Common myeloid progenitor, CD34-positive (primary cell): ENCODE measurements around the gene FUOM.

Experiments
- CTCF ChIA-PET: fragments of 350-600 bp; sonication (Branson Sonifier 250); formaldehyde crosslinking; loops from one replicate; lab custom pipeline; 2021; ENCODE audit warnings: antibody characterized with exemption; lab: Charles Lee
- POLR2A ChIA-PET: fragments of 350-600 bp; sonication (Branson Sonifier 250); formaldehyde crosslinking; loops from one replicate; lab custom pipeline; 2021; ENCODE audit warnings: antibody characterized with exemption; lab: Charles Lee
- DNase-seq, 3 donors: peaks; one replicate each; pipeline versions ENCODE4 v3.0.0 to v3.0.0-alpha.2; 2013
- H3K27ac ChIP-seq, 2 experiments: 1 replicate in 1 of 2; 2 replicates in 1 of 2; pipeline ENCODE4 v1.7.0; 2013; ENCODE audit warnings: inconsistent platforms in 2 of 2, low read length in 2 of 2, mild to moderate bottlenecking in 2 of 2, low read depth in 1 of 2, moderate library complexity in 1 of 2; ENCODE audit not compliant: severe bottlenecking in 2 of 2, insufficient read depth in 1 of 2, poor library complexity in 1 of 2
- H3K27me3 ChIP-seq, 5 experiments: replicated peaks in 2 of 5; 1 replicate in 3 of 5; 2 replicates in 2 of 5; pipeline versions ENCODE4 v1.6.1 to v1.7.0; 2013; ENCODE audit warnings: low read length in 4 of 5, mild to moderate bottlenecking in 2 of 5, moderate library complexity in 2 of 5, inconsistent platforms in 1 of 5; ENCODE audit not compliant: insufficient read depth in 5 of 5, control insufficient read depth in 4 of 5
- H3K36me3 ChIP-seq, 4 experiments: 1 replicate in 2 of 4; 2 replicates in 2 of 4; pipeline versions ENCODE4 v1.6.1 to v1.7.0; 2013; ENCODE audit warnings: low read length in 3 of 4, control low read depth in 1 of 4, mild to moderate bottlenecking in 1 of 4; ENCODE audit not compliant: control insufficient read depth in 4 of 4, insufficient read depth in 4 of 4
- H3K4me1 ChIP-seq, 4 experiments: 1 replicate in 3 of 4; 2 replicates in 1 of 4; pipeline versions ENCODE4 v1.6.1 to v1.7.1; 2013; ENCODE audit warnings: low read length in 3 of 4, mild to moderate bottlenecking in 3 of 4, control low read depth in 1 of 4, inconsistent platforms in 1 of 4, moderate library complexity in 1 of 4; ENCODE audit not compliant: control insufficient read depth in 4 of 4, insufficient read depth in 4 of 4; ENCODE audit errors: control extremely low read depth in 1 of 4
- H3K4me3 ChIP-seq, 7 experiments: 1 replicate in 4 of 7; 2 replicates in 3 of 7; pipeline versions ENCODE4 v1.5.1 to v1.7.0; 2013; ENCODE audit warnings: mild to moderate bottlenecking in 7 of 7, low read length in 6 of 7, moderate library complexity in 6 of 7, inconsistent platforms in 2 of 7, low read depth in 2 of 7, control low read depth in 1 of 7; ENCODE audit not compliant: insufficient read depth in 4 of 7, control insufficient read depth in 1 of 7; ENCODE audit errors: extremely low read depth in 1 of 7
- H3K9me3 ChIP-seq, 5 experiments: 1 replicate in 4 of 5; 2 replicates in 1 of 5; pipeline versions ENCODE4 v1.6.1 to v1.7.1; 2013; ENCODE audit warnings: low read length in 4 of 5, mild to moderate bottlenecking in 2 of 5, inconsistent platforms in 1 of 5, low read depth in 1 of 5, moderate library complexity in 1 of 5; ENCODE audit not compliant: control insufficient read depth in 4 of 5, insufficient read depth in 2 of 5; ENCODE audit errors: control extremely low read depth in 1 of 5
- whole genome bisulfite sequencing: methylation state at CpG from one replicate; pipeline ENCODE4 v1.1.5; 2013; ENCODE audit not compliant: insufficient coverage; 5-methylcytosine and 5-hydroxymethylcytosine counted together

The FUOM gene

GRCh38 chr10:133346413-133346812 lies 11.4 kb downstream of the FUOM start:
- Histone ChIP-seq H3K4me1 (peaks cover 0 to 5% (median 0%) of the 10 kb centered on the region in 4 experiments), H3K9me3 (peaks cover 0 to 8% (median 0%) of the 10 kb centered on the region in 5 experiments), H3K4me3 (no peak overlapping the region), H3K27me3 (peaks cover 0 to 82% (median 10%) of the 10 kb centered on the region in 5 experiments), H3K36me3 (no peaks in the 10 kb centered on the region), H3K27ac (no peak overlapping the region)
- DNase-seq, result no peak
- POLR2A ChIA-PET, result interaction anchor here (0.6 kb wide), 1 partner anchor 27 kb away, joined by 3 read pairs; the partner anchor contains the start of gene ECHS1
- 52% methylated on average over 10 of the region's 11 CpGs for WGBS
- CTCF ChIA-PET, result interaction anchor here (0.7 to 1.2 kb wide), 6 partner anchors 9 to 42 kb away, joined by 3 to 4 read pairs (median 3); no protein-coding TSS in a partner anchor

GRCh38 chr10:133344236-133344635 lies 13.6 kb downstream of the FUOM start:
- Histone ChIP-seq H3K9me3 (peaks cover 0 to 8% (median 0%) of the 10 kb centered on the region in 5 experiments), H3K27me3 (peaks cover 0 to 79% (median 10%) of the 10 kb centered on the region in 5 experiments), H3K4me3 (no peak overlapping the region), H3K4me1 (peaks cover 0 to 5% (median 0%) of the 10 kb centered on the region in 4 experiments), H3K36me3 (no peaks in the 10 kb centered on the region), H3K27ac (no peak overlapping the region)
- DNase-seq, result no peak
- WGBS, result 76% methylated on average over 5 of the region's 5 CpGs
- ChIA-PET CTCF (interaction anchor here (1.6 to 1.9 kb wide), 2 partner anchors 13 to 15 kb away, joined by 3 to 4 read pairs; no protein-coding TSS in a partner anchor), POLR2A (no interaction called here)

GRCh38 chr10:133343558-133343957 lies 14.3 kb downstream of the FUOM start:
- Histone ChIP-seq H3K4me1 (peaks cover 0 to 5% (median 0%) of the 10 kb centered on the region in 4 experiments), H3K9me3 (peaks cover 0 to 8% (median 0%) of the 10 kb centered on the region in 5 experiments), H3K27ac (no peak overlapping the region), H3K27me3 (peaks cover 0 to 81% (median 10%) of the 10 kb centered on the region in 5 experiments), H3K4me3 (no peak overlapping the region), H3K36me3 (no peaks in the 10 kb centered on the region)
- DNase-seq, result no peak
- CTCF ChIA-PET, result interaction anchor here (1.6 to 1.9 kb wide), 2 partner anchors 14 to 15 kb away, joined by 3 to 4 read pairs; no protein-coding TSS in a partner anchor
- POLR2A ChIA-PET, result no interaction called here
- WGBS, result 65% methylated on average over 8 of the region's 9 CpGs

GRCh38 chr10:133342942-133343341 lies 14.9 kb downstream of the FUOM start:
- ChIA-PET POLR2A (no interaction called here), CTCF (no interaction called here)
- Histone ChIP-seq H3K4me1 (peaks cover 0 to 5% (median 0%) of the 10 kb centered on the region in 4 experiments), H3K27ac (no peak overlapping the region), H3K9me3 (peaks cover 0 to 8% (median 0%) of the 10 kb centered on the region in 5 experiments), H3K36me3 (no peaks in the 10 kb centered on the region), H3K4me3 (no peak overlapping the region), H3K27me3 (peaks cover 0 to 83% (median 12%) of the 10 kb centered on the region in 5 experiments)
- DNase-seq, result no peak
- WGBS, result 77% methylated on average over 5 of the region's 8 CpGs

- H3K4me1 ChIP-seq, result peaks cover 0 to 11% (median 5%) of the 10 kb centered on the region in 4 experiments
- CTCF ChIA-PET, result no interaction called here
- peaks cover 0 to 8% (median 0%) of the 10 kb centered on the region in 5 experiments for H3K9me3 ChIP-seq
- 93% methylated on average over 4 of the region's 4 CpGs for WGBS
- no peak overlapping the region for H3K27ac ChIP-seq
- H3K4me3 ChIP-seq, result no peak overlapping the region
- H3K27me3 ChIP-seq, result peaks cover 0 to 83% (median 17%) of the 10 kb centered on the region in 5 experiments
- POLR2A ChIA-PET, result no interaction called here
- DNase-seq, result no peak
- H3K36me3 ChIP-seq, result no peaks in the 10 kb centered on the region
Measured at GRCh38 chr10:133341983-133342382, 15.8 kb downstream of the FUOM start.

GRCh38 chr10:133339708-133340380 lies 18.0 kb downstream of the FUOM start:
- H3K27ac ChIP-seq, result no peak overlapping the region
- H3K4me1 ChIP-seq, result peaks cover 0 to 29% (median 26%) of the 10 kb centered on the region in 4 experiments
- no peak for DNase-seq
- ChIA-PET POLR2A (no interaction called here), CTCF (no interaction called here)
- 90% methylated on average over 13 of the region's 13 CpGs for WGBS
- H3K4me3 ChIP-seq, result no peak overlapping the region
- peaks cover 0 to 2% (median under 1%) of the 10 kb centered on the region in 5 experiments for H3K9me3 ChIP-seq
- H3K36me3 ChIP-seq, result no peaks in the 10 kb centered on the region
- H3K27me3 ChIP-seq, result peaks cover 0 to 84% (median 17%) of the 10 kb centered on the region in 5 experiments
